HG03457 (cell line): Measurements from ENCODE around the gene BSPH1.
"Not testable (repeated sequence)": the region's sequence is repeated elsewhere in the genome, so short reads cannot be mapped to it uniquely, and the experiment has no call there.

Experiments
- ATAC-seq: cut with Tn5 transposase; IDR thresholded peaks from one replicate; pipeline ENCODE4 v1.9.1; 2021; ENCODE audit warnings: moderate number of reproducible peaks; ENCODE audit not compliant: unreplicated experiment

BSPH1 gene

DNA sequence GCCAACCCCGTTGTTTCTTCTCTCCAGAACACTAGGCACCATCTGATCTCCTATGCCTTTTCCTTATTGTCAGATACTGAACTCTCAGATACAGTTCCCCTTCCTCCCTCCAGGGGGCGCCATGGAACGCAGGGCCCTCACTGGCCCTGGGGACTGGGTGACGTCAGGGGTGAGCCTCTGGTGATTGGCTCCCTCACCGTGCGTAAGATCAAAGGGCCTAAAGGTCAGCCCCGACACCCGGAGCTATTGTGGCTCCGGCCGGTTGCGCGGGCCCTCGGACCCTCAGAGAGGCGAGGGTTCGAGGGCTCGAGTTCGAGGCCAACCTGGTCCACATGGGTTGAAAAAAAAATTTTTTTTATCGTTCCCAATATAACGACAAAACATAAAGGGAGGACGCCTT lies 63.4 kb downstream of the BSPH1 start:
- not testable (repeated sequence) for ATAC-seq

DNA sequence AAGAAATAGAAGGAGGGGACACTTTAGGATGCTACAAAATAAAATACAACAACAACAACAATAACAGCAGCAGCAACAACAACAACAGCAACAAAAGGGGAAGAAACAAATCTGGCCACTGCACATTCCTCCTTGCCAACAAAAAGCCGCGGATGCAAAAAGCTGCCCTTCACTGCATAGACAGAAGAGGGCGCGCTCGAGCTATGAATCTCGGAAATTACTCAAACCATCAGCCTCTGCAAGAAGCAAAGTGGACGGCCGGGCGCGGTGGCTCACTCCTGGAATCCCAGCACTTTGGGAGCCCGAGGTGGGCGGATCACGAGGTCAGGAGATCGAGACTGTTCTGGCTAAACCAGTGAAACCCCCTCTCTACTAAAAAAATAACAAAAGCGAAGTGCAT lies 71.9 kb downstream of the BSPH1 start:
- not testable (repeated sequence) for ATAC-seq
